Keratinocyte (primary cell): Measurements from ENCODE around the gene ADSL.

Experiments
- CTCF ChIP-seq, 3 experiments: IDR thresholded peaks in 1 of 3; conservative IDR thresholded peaks in 1 of 3; optimal IDR thresholded peaks in 1 of 3; 2 replicates in 2 of 3; 3 replicates in 1 of 3; pipeline versions ENCODE3 to v1.5.1; 2011; ENCODE audit warnings: low read length in 3 of 3, mild to moderate bottlenecking in 3 of 3, moderate library complexity in 2 of 3, control low read depth in 1 of 3, inconsistent platforms in 1 of 3; ENCODE audit not compliant: insufficient read depth in 2 of 3; ENCODE audit errors: extremely low read depth in 1 of 3
- EZH2 ChIP-seq: IDR thresholded peaks from one replicate; pipeline ENCODE4 v1.6.1; 2012; ENCODE audit warnings: inconsistent platforms, mild to moderate bottlenecking, low read length, moderate library complexity

GRCh38 chr22:40422558-40423309 is 76.4 kb downstream of the ADSL start:
- TF ChIP-seq CTCF (optimal IDR thresholded peaks at IDR 0.05 in 1 of 3, IDR thresholded peaks at IDR 0.05 in 1 of 3, conservative IDR thresholded peaks at IDR 0.05 in 1 of 3; ENCODE audit: extremely low read depth in 1 of 3, insufficient read depth in 2 of 3, low read length in 3 of 3) (no peak), EZH2 (no peak)
